Stimulated activated CD8-positive, alpha-beta memory T cell treated with anti-CD3 and anti-CD28 coated beads, Interleukin-12 subunit alpha, Interleukin-12 subunit beta, amount 100 ng/mL, for 24 hours (primary cell): Measurements from ENCODE around the gene PARL.
"Not testable (repeated sequence)": the region's sequence is repeated elsewhere in the genome, so short reads cannot be mapped to it uniquely, and the experiment has no call there.

Experiments
- DNase-seq: peaks from one replicate; pipeline ENCODE4 v3.0.0-alpha.2; 2020; ENCODE audit errors: extremely low read depth

Gene PARL

DNA sequence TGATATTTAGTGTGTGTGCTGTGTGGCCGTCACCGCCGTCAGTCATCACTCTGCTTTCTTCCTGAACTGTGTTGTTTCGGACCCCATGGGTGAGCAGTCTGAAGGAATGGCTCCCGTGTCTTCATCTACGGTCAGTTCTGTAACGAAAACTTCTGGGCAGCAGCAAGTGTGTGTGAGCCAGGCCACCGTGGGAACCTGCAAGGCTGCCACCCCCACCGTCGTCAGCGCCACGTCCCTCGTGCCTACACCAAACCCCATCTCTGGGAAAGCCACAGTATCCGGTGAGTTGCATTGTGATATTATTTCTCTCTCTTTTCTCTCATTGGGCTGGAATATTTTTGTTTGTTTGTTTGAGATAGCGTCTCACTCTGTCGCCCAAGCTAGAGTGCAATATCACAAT is 94.0 kb downstream of the PARL start:
- DNase-seq: no peak

DNA sequence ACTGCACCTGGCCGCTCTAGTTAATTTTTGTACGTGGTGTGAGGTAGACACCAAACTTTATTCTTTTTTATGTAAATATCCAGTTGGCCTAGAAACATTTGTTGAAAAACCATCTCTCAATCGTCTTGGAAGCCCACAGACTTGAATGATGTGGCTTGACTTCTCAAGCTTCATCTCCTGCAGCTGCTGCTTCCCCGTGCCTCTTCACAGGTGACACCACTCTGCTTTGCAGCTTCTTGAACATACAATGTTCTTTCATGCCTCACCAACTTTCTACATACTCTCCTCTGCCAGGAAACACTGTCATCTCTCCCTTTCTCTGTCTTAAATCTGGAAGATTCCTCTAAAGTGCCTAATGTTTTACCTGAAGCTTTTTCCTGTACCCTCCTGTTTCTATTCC is 94.9 kb downstream of the PARL start:
- no peak for DNase-seq

DNA sequence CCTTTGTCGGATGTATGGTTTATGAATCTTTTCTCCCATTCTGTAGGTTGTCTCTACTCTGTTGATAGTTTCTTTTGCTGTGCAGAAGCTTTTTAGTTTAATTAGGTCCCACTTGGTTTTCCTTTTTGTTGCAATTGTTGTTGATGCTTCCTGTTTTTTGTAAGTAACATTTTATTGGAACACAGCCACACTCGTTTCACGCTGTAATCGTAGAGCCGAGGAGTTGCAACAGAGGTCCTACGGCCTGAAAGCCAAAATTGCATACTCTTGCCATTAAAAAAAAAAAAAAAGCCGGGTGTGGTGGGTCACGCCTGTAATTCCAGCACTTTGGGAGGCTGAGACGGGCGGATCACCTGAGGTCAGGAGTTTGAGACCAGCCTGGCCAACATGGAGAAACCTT is 100.2 kb downstream of the PARL start:
- DNase-seq: not testable (repeated sequence)

- no peak for DNase-seq
Measured at GRCh38 chr3:183782576-183783276, 102.0 kb downstream of the PARL start.

GRCh38 chr3:183781246-183781645 is 103.4 kb downstream of the PARL start:
- no peak for DNase-seq

DNA sequence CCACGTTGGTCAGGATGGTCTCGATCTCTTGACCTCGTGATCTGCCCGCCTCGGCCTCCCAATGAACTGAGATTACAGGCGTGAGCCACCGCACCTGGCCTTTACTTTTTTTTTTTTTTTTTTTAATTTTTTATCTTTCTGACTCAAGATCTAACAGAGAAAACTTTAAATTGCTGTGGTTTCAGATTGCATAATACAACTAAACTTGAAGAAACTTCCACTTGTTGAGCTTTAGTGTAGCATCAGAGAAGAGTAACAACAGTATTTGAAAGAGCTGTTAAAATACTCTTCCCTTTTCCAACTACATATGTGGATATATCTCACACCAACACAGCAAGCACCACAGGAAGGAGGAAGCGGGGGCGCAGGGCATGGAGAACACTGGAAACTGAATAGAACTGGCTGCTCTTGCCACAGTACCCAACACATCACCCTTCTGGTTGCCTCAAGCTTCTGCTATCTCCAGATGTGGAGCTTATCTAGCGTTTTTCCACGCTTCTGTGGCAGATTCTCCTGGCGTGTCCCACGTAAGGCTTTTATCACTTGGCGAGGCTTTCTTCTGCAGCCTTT is 104.7 kb downstream of the PARL start:
- DNase-seq: no peak
